DMS153 (cell line): ENCODE measurements around the gene LITAFD.
A peak's percentile ranks its signal among the peaks of the same experiment; 100 is the strongest.

Experiments used
- DNase-seq: peaks from one replicate; lab custom pipeline; 2025; lab: John Stamatoyannopoulos, UW

The LITAFD gene

GRCh38 chr16:8920645-8921346 lies 38.6 kb downstream of the LITAFD start:
- DNase-seq: no peak

DNA sequence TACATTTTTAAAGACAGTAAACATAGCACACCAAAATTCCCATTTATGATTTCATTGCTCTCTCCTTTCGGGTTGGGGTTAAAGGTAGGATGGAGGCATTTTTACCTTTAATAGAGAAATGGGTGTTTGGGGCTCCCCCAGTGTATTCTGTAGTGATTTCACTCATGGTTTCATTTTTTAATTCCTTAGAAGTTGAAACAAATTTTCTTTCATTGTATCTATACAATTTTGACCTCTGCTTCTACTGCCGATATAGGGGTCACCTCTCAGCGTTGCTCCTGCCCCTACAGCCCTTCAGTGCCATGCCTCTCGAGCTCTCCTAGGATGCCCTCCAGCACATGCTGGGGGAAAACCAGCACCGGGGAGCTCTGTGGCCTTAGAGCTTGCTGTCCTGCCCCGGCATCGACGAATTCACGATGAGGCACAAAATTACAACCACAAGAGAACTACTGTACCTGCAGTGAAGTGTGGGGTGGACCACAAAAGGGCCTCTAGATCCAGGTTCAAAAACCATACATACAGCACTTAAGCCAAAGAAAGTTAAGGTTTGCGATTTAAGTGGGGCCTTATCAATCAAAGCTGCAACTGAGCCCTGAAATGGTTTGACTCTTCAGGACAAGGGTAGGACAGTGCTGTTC lies 39.3 kb downstream of the LITAFD start:
- no peak for DNase-seq

- no peak for DNase-seq
Observed at GRCh38 chr16:8923199-8923598, 41.0 kb downstream of the LITAFD start.

DNA sequence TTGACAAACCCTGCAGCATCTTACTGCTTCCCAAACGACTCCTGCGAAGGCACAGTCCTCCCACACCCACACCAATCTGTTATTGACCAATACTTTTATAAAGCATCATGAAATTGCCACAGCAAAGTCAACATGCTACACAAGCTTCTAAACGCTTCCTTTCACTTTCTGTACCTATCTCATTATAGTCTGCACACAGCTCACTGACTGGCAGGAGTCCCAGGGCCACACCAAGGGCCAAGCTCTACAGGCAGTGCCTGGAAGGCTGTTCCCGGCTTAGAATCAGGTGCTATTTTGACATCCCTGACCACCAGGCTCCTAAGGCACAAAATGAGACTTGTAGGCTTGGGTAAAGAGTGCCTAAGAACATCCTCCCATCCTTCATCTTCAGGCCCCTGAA lies 42.1 kb downstream of the LITAFD start:
- DNase-seq: no peak

GRCh38 chr16:8925455-8925854 lies 43.3 kb downstream of the LITAFD start:
- DNase-seq: no peak

- DNase-seq: no peak
Observed at GRCh38 chr16:8926827-8927226, 44.7 kb downstream of the LITAFD start.

- DNase-seq: no peak
Observed at GRCh38 chr16:8928467-8928957, 46.4 kb downstream of the LITAFD start.

DNA sequence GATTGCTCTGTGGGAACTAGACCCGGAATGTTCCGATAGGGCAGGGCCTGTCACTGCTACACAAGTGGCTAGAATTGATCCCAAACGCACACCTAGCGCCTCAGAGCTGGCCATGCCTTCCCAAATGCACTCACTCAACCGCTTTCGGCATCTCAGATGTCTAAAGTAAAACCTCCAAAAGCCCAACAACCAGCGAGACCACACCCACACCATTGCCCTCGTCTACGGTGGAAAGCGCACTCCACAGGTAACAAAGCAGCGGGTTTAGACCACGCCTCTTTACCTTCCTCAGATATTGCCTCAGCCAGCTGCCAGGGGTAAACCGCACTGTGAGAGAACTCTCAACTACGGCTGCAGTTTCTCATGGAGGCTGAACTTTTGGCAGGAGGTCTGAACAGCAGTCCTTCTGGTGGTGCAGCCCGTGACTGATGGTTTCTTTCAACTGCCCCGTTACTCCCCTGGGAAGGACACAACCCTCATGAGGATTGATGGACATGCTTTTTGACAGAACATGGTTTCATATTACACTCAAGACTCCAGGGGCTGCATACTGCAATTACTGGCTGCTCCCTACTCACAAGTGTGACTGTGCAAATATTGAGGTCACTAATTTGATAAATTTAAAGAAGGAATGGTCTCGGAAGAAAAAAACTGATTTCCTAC lies 47.1 kb downstream of the LITAFD start:
- DNase-seq: peak; percentile 66

DNA sequence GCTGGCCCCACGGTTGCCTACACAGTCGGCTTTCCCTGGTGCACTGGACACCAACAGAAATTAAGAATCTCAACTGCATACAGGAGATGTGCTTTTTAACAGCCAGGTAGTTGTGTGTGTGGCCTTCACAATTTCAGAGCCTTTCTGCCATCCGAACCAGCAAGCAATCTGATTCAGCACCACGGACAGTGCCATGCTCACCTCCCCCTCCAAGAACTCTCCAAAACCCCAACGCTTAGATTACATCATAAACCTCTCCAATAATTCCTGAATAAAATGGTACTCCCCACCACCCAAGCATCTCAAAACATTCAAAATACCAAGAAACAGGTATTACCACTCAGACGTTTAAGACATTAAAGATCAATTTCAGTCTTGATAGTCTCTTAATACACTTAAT lies 49.7 kb downstream of the LITAFD start:
- DNase-seq: no peak

DNA sequence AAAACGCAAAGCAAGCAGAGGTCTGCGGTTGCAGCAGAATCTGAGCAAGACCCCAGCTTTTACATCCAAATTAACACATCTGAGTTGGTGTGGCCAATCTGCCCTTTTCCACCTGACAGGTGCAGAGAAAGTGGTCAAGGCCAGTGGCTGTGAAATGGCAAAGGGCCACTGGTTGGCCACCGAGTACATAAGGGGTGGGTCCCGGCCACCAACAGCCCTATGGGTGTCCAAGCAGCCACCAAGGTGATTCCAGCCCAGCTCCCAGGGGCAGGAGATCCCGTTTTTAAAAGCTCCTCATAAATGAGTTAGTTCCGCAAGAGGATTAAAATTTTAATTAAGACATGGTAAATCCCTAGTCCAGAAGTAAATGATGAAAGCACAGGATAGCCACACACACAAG lies 52.5 kb downstream of the LITAFD start:
- DNase-seq: no peak
